GM19328 (cell line): ENCODE results near the gene OPRM1.
A peak's percentile ranks its signal among the peaks of the same experiment; 100 is the strongest.

Experiments used
- ATAC-seq: cut with Tn5 transposase; IDR thresholded peaks from one replicate; pipeline ENCODE4 v1.9.1; 2021; ENCODE audit warnings: mild to moderate bottlenecking, moderate library complexity; ENCODE audit not compliant: unreplicated experiment

Gene OPRM1

GRCh38 chr6:154202958-154203357 is 163.9 kb downstream of the OPRM1 start:
- ATAC-seq = no peak

DNA sequence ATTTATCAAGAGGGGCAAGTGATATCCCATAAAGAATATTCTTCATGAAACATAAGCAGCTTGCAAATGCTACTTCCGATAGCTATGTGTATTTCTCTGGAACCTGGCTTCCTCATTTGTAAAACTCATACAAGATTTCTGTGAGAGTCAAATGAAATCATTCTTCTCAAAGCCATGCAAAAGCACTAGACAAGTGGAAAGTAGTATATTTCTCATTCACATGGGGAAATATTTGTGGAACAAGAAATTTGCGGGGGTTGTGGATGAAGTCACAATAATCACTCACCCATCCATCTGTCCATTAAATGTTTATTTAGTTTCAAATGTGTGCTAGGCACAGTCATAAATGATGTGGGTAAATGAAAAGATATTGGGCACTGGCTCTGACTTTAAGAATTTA is 167.1 kb downstream of the OPRM1 start:
- no peak for ATAC-seq

- ATAC-seq = no peak
Measured at GRCh38 chr6:154206996-154207395, 168.0 kb downstream of the OPRM1 start.

- ATAC-seq = no peak
Measured at GRCh38 chr6:154209555-154209954, 170.5 kb downstream of the OPRM1 start.

DNA sequence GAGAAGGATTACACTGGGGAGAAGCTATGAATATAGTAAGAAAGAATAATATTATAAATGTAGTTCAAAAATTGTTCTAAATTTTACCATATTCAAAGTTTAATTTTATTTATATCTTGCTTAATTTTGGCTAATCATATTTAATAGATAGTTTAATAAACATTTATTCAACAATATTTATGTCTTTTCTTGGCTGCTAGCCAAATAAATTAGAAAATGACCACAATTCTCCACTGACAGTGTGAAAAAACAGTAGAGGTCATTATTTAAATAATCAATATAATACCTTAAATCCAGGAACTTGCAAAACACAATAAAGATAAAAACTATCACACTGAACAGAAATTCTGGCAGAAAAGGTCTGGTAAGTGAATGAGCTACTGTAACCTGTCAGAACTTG is 171.6 kb downstream of the OPRM1 start:
- ATAC-seq = no peak

- no peak for ATAC-seq
Measured at GRCh38 chr6:154213782-154214181, 174.7 kb downstream of the OPRM1 start.

GRCh38 chr6:154218301-154218700 is 179.3 kb downstream of the OPRM1 start:
- no peak for ATAC-seq

- no peak for ATAC-seq
Measured at GRCh38 chr6:154218787-154219186, 179.7 kb downstream of the OPRM1 start.

- ATAC-seq = no peak
Measured at GRCh38 chr6:154219250-154219649, 180.2 kb downstream of the OPRM1 start.

- no peak for ATAC-seq
Measured at GRCh38 chr6:154222716-154223115, 183.7 kb downstream of the OPRM1 start.

- ATAC-seq = no peak
Measured at GRCh38 chr6:154223296-154223695, 184.3 kb downstream of the OPRM1 start.

DNA sequence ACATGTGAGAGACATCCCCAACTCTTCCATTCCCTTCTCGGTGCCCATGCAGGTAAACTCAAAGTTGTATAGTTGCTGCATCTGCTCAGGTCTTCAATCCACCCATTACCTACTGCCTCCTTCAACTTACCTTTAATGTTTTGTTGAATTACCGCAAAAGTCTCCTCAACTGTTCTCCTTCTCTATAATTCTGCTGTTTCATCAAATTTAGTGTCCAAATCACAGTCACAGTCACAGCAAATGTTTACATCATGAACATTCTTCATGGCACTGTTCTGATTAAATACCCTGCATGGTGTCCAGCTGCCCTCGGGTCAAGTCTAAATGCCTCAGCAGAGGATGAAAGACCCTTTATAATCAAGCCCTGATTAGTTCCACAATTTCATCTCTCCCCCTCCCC is 187.4 kb downstream of the OPRM1 start:
- no peak for ATAC-seq

GRCh38 chr6:154227862-154228520 is 189.0 kb downstream of the OPRM1 start:
- ATAC-seq = no peak

DNA sequence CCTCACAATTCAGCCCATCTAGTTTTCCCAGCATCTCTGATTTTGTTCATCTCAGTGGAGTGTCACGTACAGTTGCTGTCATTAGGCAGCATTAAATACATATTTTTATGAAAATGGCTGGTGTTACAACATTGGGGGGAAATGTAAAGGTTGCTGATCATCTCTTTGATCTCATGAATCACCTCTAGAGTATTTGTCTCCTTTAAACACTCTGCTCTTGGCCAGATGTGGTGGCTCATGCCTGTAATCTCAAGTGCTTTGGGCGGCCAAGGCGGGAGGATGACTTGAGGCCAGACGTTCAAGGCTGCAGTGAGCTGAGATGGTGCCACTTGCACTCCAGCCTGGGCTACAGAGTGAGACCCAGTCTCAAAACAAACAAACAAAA is 189.5 kb downstream of the OPRM1 start:
- no peak for ATAC-seq

DNA sequence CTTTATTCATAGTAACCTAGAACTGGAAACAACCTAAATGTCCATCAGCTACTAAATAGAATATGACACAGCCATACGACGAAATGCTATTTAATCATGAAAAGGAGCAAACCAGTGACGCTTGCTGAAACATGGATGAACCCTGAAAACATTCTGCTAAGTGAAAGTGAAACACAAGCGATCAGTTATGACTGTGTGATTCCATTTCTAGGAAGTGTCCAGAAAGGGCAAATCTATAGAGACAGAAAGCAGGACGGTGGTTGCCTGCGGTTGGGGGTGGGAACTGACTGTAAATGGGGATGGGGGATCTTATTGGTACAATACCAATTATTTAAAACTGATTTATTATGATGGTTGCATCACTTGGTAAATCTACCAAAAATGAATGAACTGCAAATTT is 190.7 kb downstream of the OPRM1 start:
- ATAC-seq = peak; percentile 71

DNA sequence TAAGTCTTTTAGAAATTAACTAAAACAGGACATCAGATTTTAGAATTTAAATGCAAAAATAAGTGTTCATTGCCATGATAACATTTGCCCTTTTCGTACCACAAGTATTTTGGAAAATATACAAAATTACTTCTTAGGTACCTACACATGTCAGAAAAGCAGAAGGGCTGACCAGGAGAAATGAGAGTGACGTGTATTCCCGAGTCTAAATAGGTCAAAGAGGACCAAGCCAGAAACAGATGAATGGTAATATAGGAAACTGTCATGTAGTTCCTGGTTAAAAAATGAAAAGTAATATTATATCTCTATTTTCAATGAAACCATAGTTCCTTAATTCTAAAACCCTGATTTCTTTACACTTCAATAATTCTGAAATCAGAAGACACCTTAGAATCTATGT is 191.4 kb downstream of the OPRM1 start:
- no peak for ATAC-seq

GRCh38 chr6:154230910-154231595 is 192.0 kb downstream of the OPRM1 start:
- ATAC-seq = no peak

DNA sequence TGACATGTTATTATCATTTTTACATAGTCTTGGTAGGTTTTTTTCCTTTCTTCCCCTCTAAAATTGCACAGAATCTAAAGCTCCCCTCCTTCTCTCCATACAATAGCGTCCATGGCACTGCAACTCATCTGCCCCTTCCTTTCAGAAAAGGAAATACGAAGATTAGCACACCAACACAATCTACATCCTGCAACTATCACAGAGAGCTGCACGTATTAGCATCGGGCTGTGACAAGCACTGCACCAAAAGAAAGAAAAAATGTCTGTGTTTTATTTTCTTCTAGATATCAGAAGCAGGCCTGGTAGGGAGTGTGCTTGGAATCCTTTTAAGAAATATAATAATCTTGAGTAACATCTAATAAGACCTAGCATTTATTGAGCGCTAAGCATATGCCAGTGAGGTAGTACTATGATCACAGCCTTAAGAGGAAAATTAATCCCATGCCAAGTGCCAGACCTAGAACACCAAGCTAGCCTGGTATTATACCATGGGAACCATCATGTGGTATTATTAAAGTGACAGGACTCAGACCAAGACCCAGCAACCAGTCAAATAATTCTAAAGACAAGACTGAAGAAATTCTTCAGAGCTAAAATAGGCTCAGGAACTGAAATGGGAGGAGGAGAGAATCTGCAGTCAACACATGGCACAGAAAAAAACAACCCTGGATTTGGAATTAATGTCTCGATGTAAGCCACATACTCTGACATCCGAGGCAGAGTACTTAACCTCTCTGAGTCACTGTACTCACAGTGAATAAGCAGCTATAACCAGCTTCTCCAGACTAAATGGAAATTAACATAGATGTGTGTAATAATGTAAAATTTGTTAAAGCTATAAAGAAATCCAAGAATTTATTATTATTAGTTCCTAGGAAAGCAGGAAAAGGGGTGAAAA is 193.2 kb downstream of the OPRM1 start:
- no peak for ATAC-seq

DNA sequence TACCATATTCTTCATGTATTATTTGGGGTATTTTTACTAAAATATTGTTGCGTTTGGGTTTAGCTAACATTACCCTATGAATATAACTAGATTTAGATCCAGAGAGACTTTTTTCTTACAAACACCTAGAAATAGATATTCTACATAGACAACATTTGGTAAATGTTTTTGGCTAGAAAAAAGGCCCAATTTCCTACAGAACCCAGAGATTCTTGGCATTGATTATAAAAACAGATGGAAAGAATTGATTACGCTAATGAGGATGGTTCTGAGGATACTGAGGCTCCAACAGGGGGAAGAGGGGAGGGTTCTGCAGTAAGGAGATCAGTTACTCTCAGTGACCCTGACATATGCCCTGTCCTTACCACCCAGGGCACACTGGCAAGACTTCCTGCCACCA is 194.3 kb downstream of the OPRM1 start:
- ATAC-seq = no peak

GRCh38 chr6:154234019-154234772 is 195.2 kb downstream of the OPRM1 start:
- peak; percentile 50 for ATAC-seq
